Measurements from ENCODE around the gene USP22. TPM values are rescaled to one million over a fixed set of nuclear protein-coding genes. Genes with fewer than 3 reads are reported as not detected.

USP22 gene
- total and polyA plus RNA-seq, 2 donors (not counting 3 experiments of a cell fraction or from before 2014, with no cell fraction given): 204 to 260 TPM

DNA sequence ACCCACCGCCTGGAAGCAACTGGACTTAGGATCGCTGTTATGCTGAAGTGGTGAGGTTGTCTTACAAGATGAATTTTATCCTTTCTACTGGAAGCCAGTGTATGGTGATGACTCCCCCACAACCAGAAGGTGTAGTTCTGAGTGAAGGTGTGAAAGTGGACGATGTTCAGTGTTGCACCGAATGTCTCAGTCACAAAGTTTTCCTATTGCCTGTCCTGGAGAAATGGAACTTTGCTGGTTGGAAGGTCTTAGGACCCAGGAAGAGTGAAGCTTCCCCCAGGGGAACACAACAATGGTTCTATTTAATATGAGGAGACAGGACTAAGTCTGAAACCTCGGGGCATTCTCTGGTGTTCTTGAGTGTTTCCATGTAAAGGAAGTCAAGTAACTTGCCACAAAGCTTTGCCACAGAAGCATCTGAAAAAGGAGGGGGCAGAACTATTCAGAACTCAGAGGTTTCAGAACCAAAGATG lies 44.2 kb downstream of the USP22 start:
- H3K36me3 ChIP-seq (ENCODE audit: control insufficient read depth in 2 of 2, extremely low read depth in 1 of 2, insufficient read depth in 2 of 2, low read length in 2 of 2): peaks cover 21 to 35% of the 10 kb centered on the region in 2 experiments
- H3K27me3 ChIP-seq (ENCODE audit: control insufficient read depth in 2 of 2, insufficient read depth in 2 of 2, low read length in 2 of 2): no peaks in the 10 kb centered on the region
- BruUV-seq (replicated peaks): no TSS peak
- POLR2A ChIA-PET: no interaction called here
- no peaks in the 10 kb centered on the region for H3K9me3 ChIP-seq (replicated peaks; ENCODE audit: control insufficient read depth, insufficient read depth, low read length)
- H4K20me1 ChIP-seq (replicated peaks; ENCODE audit: control insufficient read depth, extremely low read depth, insufficient read depth, low read length): no peaks in the 10 kb centered on the region
- CTCF ChIA-PET: interaction anchor here (0.8 to 1.4 kb wide), 2 partner anchors 45 to 197 kb away, joined by 3 to 7 read pairs; partner anchors contain the start of gene USP22
- intact Hi-C loops (cut with micrococcal nuclease): no loop called here
- no peak for TF ChIP-seq JUN (IDR thresholded peaks at IDR 0.05; ENCODE audit: borderline replicate concordance, insufficient read depth, insufficient read length, low read depth)
- no peak for TF ChIP-seq POLR2A (IDR thresholded peaks at IDR 0.05; ENCODE audit: low read depth, low read length)
- no peak for TF ChIP-seq GATA2 (IDR thresholded peaks at IDR 0.05; ENCODE audit: insufficient read depth, insufficient read length, low read depth, low read length)
- H2AFZ ChIP-seq (ENCODE audit: low read depth, low read length): no peak overlapping the region
- H3K9ac ChIP-seq (replicated peaks; ENCODE audit: extremely low read depth, insufficient read depth, low read length): no peak overlapping the region
- H3K4me2 ChIP-seq (ENCODE audit: insufficient read depth, low read length): no peak overlapping the region
- H3K4me3 ChIP-seq (replicated peaks in 1 of 3; ENCODE audit: insufficient read depth in 1 of 3, low read depth in 1 of 3, low read length in 3 of 3): no peak overlapping the region
- dilution Hi-C loops (cut with MboI; ENCODE audit: extremely low pct_ligation_motif_present, low sequenced_read_pairs): no loop called here
- no peak overlapping the region for H3K27ac ChIP-seq (ENCODE audit: insufficient read depth, low read depth, low read length)
- H3K9me1 ChIP-seq (replicated peaks; ENCODE audit: control insufficient read depth, extremely low read depth, insufficient read depth, low read length): no peaks in the 10 kb centered on the region
- FAIRE-seq (no peak), DNase-seq (ENCODE audit: low read depth, low spot score) (no peak)
- H3K79me2 ChIP-seq (ENCODE audit: control insufficient read depth, insufficient read depth, low read length): peaks cover 16% of the 10 kb centered on the region
- no peaks in the 10 kb centered on the region for H3K4me1 ChIP-seq (ENCODE audit: control insufficient read depth, extremely low read depth, insufficient read depth, low read length)

DNA sequence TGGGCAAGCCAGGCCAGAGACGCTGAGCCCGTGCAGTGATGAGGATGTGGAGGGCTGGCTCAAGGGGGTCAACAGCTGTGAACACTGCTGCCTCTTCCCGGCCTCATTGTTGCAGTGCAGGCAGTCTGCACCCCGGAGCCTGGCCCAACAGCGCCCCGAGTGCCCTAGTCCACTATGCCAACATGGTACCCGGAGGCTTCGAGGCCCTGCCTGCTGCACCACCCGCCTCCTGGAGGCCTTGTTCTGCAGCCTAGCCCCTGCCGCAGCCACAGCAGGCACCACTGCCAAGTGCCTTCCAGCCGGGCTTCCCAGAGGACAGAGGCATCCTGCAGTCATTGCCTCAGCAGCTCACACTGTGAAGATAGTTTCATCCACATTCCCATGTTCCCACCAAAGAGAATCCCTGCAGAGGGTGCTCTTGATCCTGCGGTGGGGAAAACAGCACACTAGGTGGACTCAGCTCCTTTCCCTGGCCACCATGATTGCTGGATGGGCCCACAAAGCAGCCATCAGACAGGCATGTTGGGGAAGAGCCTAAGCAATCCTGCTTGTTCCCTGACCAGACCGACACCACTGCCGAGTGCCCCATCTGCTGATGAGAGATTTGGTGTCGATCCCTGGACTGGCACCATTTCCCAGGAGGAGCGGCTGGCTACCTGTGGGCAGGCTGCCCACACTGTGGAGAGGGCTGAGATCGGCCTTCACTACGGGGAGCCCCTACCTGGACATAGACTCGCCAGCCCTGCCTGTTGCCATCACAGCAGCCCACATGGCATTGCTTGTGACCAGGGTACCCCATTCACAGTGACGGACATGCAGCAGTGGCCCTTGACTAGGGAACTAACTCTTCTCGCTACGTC lies 44.9 kb downstream of the USP22 start:
- intact Hi-C loops (cut with micrococcal nuclease): no loop called here
- dilution Hi-C loops (cut with MboI; ENCODE audit: extremely low pct_ligation_motif_present, low sequenced_read_pairs): no loop called here
- ChIA-PET POLR2A (no interaction called here), CTCF (interaction anchor here (1.4 to 5.8 kb wide), 2 partner anchors 46 to 196 kb away, joined by 7 to 157 read pairs; partner anchors contain the start of gene USP22)
- Histone ChIP-seq H3K4me3 (replicated peaks in 1 of 3; ENCODE audit: insufficient read depth in 1 of 3, low read depth in 1 of 3, low read length in 3 of 3) (no peak overlapping the region), H3K27ac (ENCODE audit: insufficient read depth, low read depth, low read length) (no peak overlapping the region), H3K27me3 (ENCODE audit: control insufficient read depth in 2 of 2, insufficient read depth in 2 of 2, low read length in 2 of 2) (no peaks in the 10 kb centered on the region), H4K20me1 (replicated peaks; ENCODE audit: control insufficient read depth, extremely low read depth, insufficient read depth, low read length) (no peaks in the 10 kb centered on the region), H3K9me1 (replicated peaks; ENCODE audit: control insufficient read depth, extremely low read depth, insufficient read depth, low read length) (no peaks in the 10 kb centered on the region), H3K9me3 (replicated peaks; ENCODE audit: control insufficient read depth, insufficient read depth, low read length) (no peaks in the 10 kb centered on the region), H3K79me2 (ENCODE audit: control insufficient read depth, insufficient read depth, low read length) (peaks cover 12% of the 10 kb centered on the region), H3K4me2 (ENCODE audit: insufficient read depth, low read length) (no peak overlapping the region), H2AFZ (ENCODE audit: low read depth, low read length) (no peak overlapping the region), H3K36me3 (ENCODE audit: control insufficient read depth in 2 of 2, extremely low read depth in 1 of 2, insufficient read depth in 2 of 2, low read length in 2 of 2) (peaks cover 16 to 30% of the 10 kb centered on the region in 2 experiments), H3K4me1 (ENCODE audit: control insufficient read depth, extremely low read depth, insufficient read depth, low read length) (no peaks in the 10 kb centered on the region), H3K9ac (replicated peaks; ENCODE audit: extremely low read depth, insufficient read depth, low read length) (no peak overlapping the region)
- no peak for TF ChIP-seq FOS (IDR thresholded peaks at IDR 0.05; ENCODE audit: borderline replicate concordance, insufficient read depth, low read length)
- no peak for TF ChIP-seq POLR2A (IDR thresholded peaks at IDR 0.05; ENCODE audit: low read depth, low read length)
- TF ChIP-seq, protein P1, sequence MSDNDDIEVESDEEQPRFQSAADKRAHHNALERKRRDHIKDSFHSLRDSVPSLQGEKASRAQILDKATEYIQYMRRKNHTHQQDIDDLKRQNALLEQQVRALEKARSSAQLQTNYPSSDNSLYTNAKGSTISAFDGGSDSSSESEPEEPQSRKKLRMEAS (IDR thresholded peaks at IDR 0.05; ENCODE audit: insufficient read depth, insufficient read length): no peak
- TF ChIP-seq POLR2AphosphoS5 (IDR thresholded peaks at IDR 0.05; ENCODE audit: insufficient read depth, low read depth, low read length): no peak
- TF ChIP-seq JUN (IDR thresholded peaks at IDR 0.05; ENCODE audit: borderline replicate concordance, insufficient read depth, insufficient read length, low read depth): no peak
- TF ChIP-seq, protein P2, sequence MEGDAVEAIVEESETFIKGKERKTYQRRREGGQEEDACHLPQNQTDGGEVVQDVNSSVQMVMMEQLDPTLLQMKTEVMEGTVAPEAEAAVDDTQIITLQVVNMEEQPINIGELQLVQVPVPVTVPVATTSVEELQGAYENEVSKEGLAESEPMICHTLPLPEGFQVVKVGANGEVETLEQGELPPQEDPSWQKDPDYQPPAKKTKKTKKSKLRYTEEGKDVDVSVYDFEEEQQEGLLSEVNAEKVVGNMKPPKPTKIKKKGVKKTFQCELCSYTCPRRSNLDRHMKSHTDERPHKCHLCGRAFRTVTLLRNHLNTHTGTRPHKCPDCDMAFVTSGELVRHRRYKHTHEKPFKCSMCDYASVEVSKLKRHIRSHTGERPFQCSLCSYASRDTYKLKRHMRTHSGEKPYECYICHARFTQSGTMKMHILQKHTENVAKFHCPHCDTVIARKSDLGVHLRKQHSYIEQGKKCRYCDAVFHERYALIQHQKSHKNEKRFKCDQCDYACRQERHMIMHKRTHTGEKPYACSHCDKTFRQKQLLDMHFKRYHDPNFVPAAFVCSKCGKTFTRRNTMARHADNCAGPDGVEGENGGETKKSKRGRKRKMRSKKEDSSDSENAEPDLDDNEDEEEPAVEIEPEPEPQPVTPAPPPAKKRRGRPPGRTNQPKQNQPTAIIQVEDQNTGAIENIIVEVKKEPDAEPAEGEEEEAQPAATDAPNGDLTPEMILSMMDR (IDR thresholded peaks at IDR 0.05; ENCODE audit: extremely low read depth in 1 of 2, insufficient read depth in 1 of 2, low read depth in 1 of 2, low read length in 2 of 2): no peak
- no peak for TF ChIP-seq GATA2 (IDR thresholded peaks at IDR 0.05; ENCODE audit: insufficient read depth, insufficient read length, low read depth, low read length)
- TF ChIP-seq MYC (IDR thresholded peaks at IDR 0.05; ENCODE audit: low read depth, low read length): no peak
- no peak for TF ChIP-seq EZH2 (IDR thresholded peaks at IDR 0.05; ENCODE audit: borderline replicate concordance, low read depth, low read length, severe bottlenecking)
- no peak for DNase-seq (ENCODE audit: low read depth, low spot score)
- FAIRE-seq: no peak
- BruUV-seq (replicated peaks): no TSS peak
